SU-DHL-6 (cell line): Measurements from ENCODE around the gene S1PR2.

Source experiments
- H2AFZ ChIP-seq: fragments of 200-600 bp; sonication (generic); 2 replicates; pipeline ENCODE4 v1.6.1; 2014; ENCODE audit warnings: low read depth, mild to moderate bottlenecking, moderate library complexity, mixed read lengths, antibody characterized with exemption, low read length; ENCODE audit not compliant: severe bottlenecking
- H3F3A ChIP-seq: fragments of 200-600 bp; shearing (Covaris generic); 2 replicates; pipeline ENCODE4 v1.6.0; 2016; ENCODE audit warnings: antibody characterized with exemption, mild to moderate bottlenecking; ENCODE audit not compliant: insufficient read depth
- H3K27ac ChIP-seq: fragments of 200-600 bp; sonication (generic); 2 replicates; pipeline ENCODE4 v1.5.1; 2016; ENCODE audit warnings: low read depth, mild to moderate bottlenecking, low read length, moderate library complexity, mixed read lengths
- H3K27me3 ChIP-seq: fragments of 200-600 bp; sonication (generic), shearing (Covaris generic); 2 replicates; pipeline ENCODE4 v1.6.0; 2014; ENCODE audit warnings: mild to moderate bottlenecking, low read length
- H3K36me3 ChIP-seq: fragments of 200-600 bp; sonication (generic); 2 replicates; pipeline ENCODE4 v1.6.1; 2014; ENCODE audit warnings: mild to moderate bottlenecking, low read length, mixed read lengths
- H3K4me2 ChIP-seq: fragments of 300-600, 200-600 bp; shearing (Covaris generic), sonication (generic); 2 replicates; pipeline ENCODE4 v1.6.0; 2014; ENCODE audit warnings: low read length, low read depth, mild to moderate bottlenecking; ENCODE audit not compliant: poor library complexity, severe bottlenecking
- H3K4me3 ChIP-seq: fragments of 200-600 bp; sonication (generic); 2 replicates; pipeline ENCODE4 v1.5.1; 2014; ENCODE audit warnings: antibody characterized with exemption, low read length, mild to moderate bottlenecking, mixed read lengths; ENCODE audit not compliant: insufficient read depth, poor library complexity, severe bottlenecking
- H3K79me2 ChIP-seq: fragments of 200-600 bp; sonication (generic); 2 replicates; pipeline ENCODE4 v1.6.1; 2014; ENCODE audit warnings: mild to moderate bottlenecking, low read length, moderate library complexity; ENCODE audit not compliant: insufficient read depth
- H3K9ac ChIP-seq: fragments of 200-600 bp; sonication (generic); 2 replicates; pipeline ENCODE4 v1.7.0; 2014; ENCODE audit warnings: mild to moderate bottlenecking, low read length
- H3K9me2 ChIP-seq: fragments of 200-600 bp; sonication (generic); replicated peaks from 2 replicates; pipeline ENCODE4 v1.6.1; 2014; ENCODE audit warnings: low read length; ENCODE audit not compliant: insufficient read depth
- H3K9me3 ChIP-seq: fragments of 200-600 bp; sonication (generic); 2 replicates; pipeline ENCODE4 v1.6.1; 2014; ENCODE audit warnings: low read length, mixed read lengths; ENCODE audit not compliant: insufficient read depth
- H4K20me1 ChIP-seq: fragments of 200-600 bp; sonication (generic); 2 replicates; pipeline ENCODE4 v1.6.1; 2014; ENCODE audit warnings: low read depth, mild to moderate bottlenecking, antibody characterized with exemption, low read length, moderate library complexity, mixed read lengths
- CTCF ChIP-seq: fragments of 200-600 bp; sonication (generic); IDR thresholded peaks from one replicate; pipeline ENCODE4 v1.5.1; 2017; ENCODE audit warnings: antibody characterized with exemption, mild to moderate bottlenecking, low read length, moderate library complexity; ENCODE audit not compliant: insufficient read depth, poor library complexity, severe bottlenecking
- EZH2phosphoT487 ChIP-seq: fragments of 200-600 bp; sonication (generic), shearing (Covaris generic); conservative IDR thresholded peaks from 2 replicates; pipeline ENCODE4 v1.6.1; 2018; ENCODE audit warnings: mild to moderate bottlenecking, antibody characterized with exemption, low read length, moderate library complexity, mixed read lengths

The S1PR2 gene

GRCh38 chr19:10191347-10191746 lies 39.8 kb downstream of the S1PR2 start:
- Histone ChIP-seq H3F3A (peaks cover 19% of the 10 kb centered on the region), H2AFZ (no peak overlapping the region), H3K27me3 (no peaks in the 10 kb centered on the region), H3K4me2 (peak overlapping the region; percentile 92), H3K36me3 (peaks cover 16% of the 10 kb centered on the region), H3K4me3 (peak overlapping the region; percentile 20), H3K9me3 (no peaks in the 10 kb centered on the region), H4K20me1 (peaks cover 11% of the 10 kb centered on the region; the same call in 1 of the 2 replicates), H3K79me2 (peaks cover 92% of the 10 kb centered on the region), H3K27ac (peak overlapping the region; percentile 37; the same call in 1 of the 2 replicates), H3K9ac (peak overlapping the region; percentile 93), H3K9me2 (no peaks in the 10 kb centered on the region)
- TF ChIP-seq EZH2phosphoT487, result no peak
- no peak for TF ChIP-seq CTCF

GRCh38 chr19:10190026-10190425 lies 41.1 kb downstream of the S1PR2 start:
- Histone ChIP-seq H3K4me2 (peak overlapping the region; percentile 92), H3K4me3 (no peak overlapping the region), H3K9ac (peak overlapping the region; percentile 31; the same call in 1 of the 2 replicates), H3K27ac (peak overlapping the region; percentile 23; the same call in 1 of the 2 replicates), H4K20me1 (peaks cover 11% of the 10 kb centered on the region; the same call in 1 of the 2 replicates), H2AFZ (no peak overlapping the region), H3K79me2 (peaks cover 97% of the 10 kb centered on the region), H3K36me3 (peaks cover 16% of the 10 kb centered on the region), H3F3A (0 out of 2 replicates have a peak, but pooled peaks cover 9% of the 10 kb centered on the region), H3K9me2 (no peaks in the 10 kb centered on the region), H3K27me3 (no peaks in the 10 kb centered on the region), H3K9me3 (no peaks in the 10 kb centered on the region)
- no peak for TF ChIP-seq CTCF
- no peak for TF ChIP-seq EZH2phosphoT487

- H3K9ac ChIP-seq, result peak overlapping the region; percentile 31; the same call in 1 of the 2 replicates
- no peaks in the 10 kb centered on the region for H3K9me2 ChIP-seq
- no peaks in the 10 kb centered on the region for H3K9me3 ChIP-seq
- H3F3A ChIP-seq, result 0 out of 2 replicates have a peak, but pooled peaks cover 9% of the 10 kb centered on the region
- peaks cover 100% of the 10 kb centered on the region for H3K79me2 ChIP-seq
- TF ChIP-seq CTCF, result no peak
- no peak overlapping the region for H2AFZ ChIP-seq
- peaks cover 16% of the 10 kb centered on the region for H3K36me3 ChIP-seq
- peak overlapping the region; percentile 23; the same call in 1 of the 2 replicates for H3K27ac ChIP-seq
- H3K4me2 ChIP-seq, result peak overlapping the region; percentile 92
- no peak overlapping the region for H3K4me3 ChIP-seq
- no peaks in the 10 kb centered on the region for H3K27me3 ChIP-seq
- H4K20me1 ChIP-seq, result peaks cover 11% of the 10 kb centered on the region; the same call in 1 of the 2 replicates
These were observed 41.5 kb downstream of the S1PR2 start for GRCh38 chr19:10189616-10190015.
